ENCODE measurements around the gene SEPHS1.
"Not testable (repeated sequence)": the region's sequence is repeated elsewhere in the genome, so short reads cannot be mapped to it uniquely, and the experiment has no call there.

The SEPHS1 gene

GRCh38 chr10:13360587-13360986 lies 12.5 kb upstream of the SEPHS1 start:
- DNase-seq (ENCODE audit: low read depth in 3 of 3) = no peak

- no peak for DNase-seq (ENCODE audit: low read depth in 3 of 3)
These were observed 8.3 kb upstream of the SEPHS1 start for GRCh38 chr10:13356392-13356791.

GRCh38 chr10:13354783-13355182 lies 6.7 kb upstream of the SEPHS1 start:
- DNase-seq (ENCODE audit: low read depth in 3 of 3) = no peak

- no peak for DNase-seq (ENCODE audit: low read depth in 3 of 3)
These were observed 4.4 kb upstream of the SEPHS1 start for GRCh38 chr10:13352519-13352918.

GRCh38 chr10:13351340-13351915 lies 3.3 kb upstream of the SEPHS1 start:
- DNase-seq (ENCODE audit: low read depth in 3 of 3) = no peak

- peak in 1 of 3 donors; percentile 22 for DNase-seq (ENCODE audit: low read depth in 3 of 3)
These were observed 1.6 kb upstream of the SEPHS1 start for GRCh38 chr10:13349463-13350274.

- peak; percentile 53 to 57 (median 56) for DNase-seq (ENCODE audit: low read depth in 3 of 3)
These were observed 465 bp downstream of the SEPHS1 start for GRCh38 chr10:13347500-13348156.

GRCh38 chr10:13347043-13347499 lies 1.0 kb downstream of the SEPHS1 start:
- DNase-seq (ENCODE audit: low read depth in 3 of 3) = no peak

- no peak for DNase-seq (ENCODE audit: low read depth in 3 of 3)
These were observed 1.6 kb downstream of the SEPHS1 start for GRCh38 chr10:13346283-13347042.

GRCh38 chr10:13340626-13341376 lies 7.3 kb downstream of the SEPHS1 start:
- no peak for DNase-seq (ENCODE audit: low read depth in 3 of 3)

GRCh38 chr10:13340068-13340467 lies 8.0 kb downstream of the SEPHS1 start:
- DNase-seq (ENCODE audit: low read depth in 3 of 3) = no peak

- no peak for DNase-seq (ENCODE audit: low read depth in 3 of 3)
These were observed 9.5 kb downstream of the SEPHS1 start for GRCh38 chr10:13338390-13339110.

- DNase-seq (ENCODE audit: low read depth in 3 of 3) = no peak
These were observed 10.3 kb downstream of the SEPHS1 start for GRCh38 chr10:13337827-13338196.

GRCh38 chr10:13337128-13337826 lies 10.8 kb downstream of the SEPHS1 start:
- DNase-seq (ENCODE audit: low read depth in 3 of 3) = no peak

GRCh38 chr10:13335881-13336280 lies 12.2 kb downstream of the SEPHS1 start:
- DNase-seq (ENCODE audit: low read depth in 3 of 3) = no peak

GRCh38 chr10:13334556-13334955 lies 13.5 kb downstream of the SEPHS1 start:
- DNase-seq (ENCODE audit: low read depth in 3 of 3) = no peak

- DNase-seq (ENCODE audit: low read depth in 3 of 3) = no peak
These were observed 16.4 kb downstream of the SEPHS1 start for GRCh38 chr10:13331646-13332045.

- not testable (repeated sequence) for DNase-seq (ENCODE audit: low read depth in 3 of 3)
These were observed 17.1 kb downstream of the SEPHS1 start for GRCh38 chr10:13330980-13331379.

GRCh38 chr10:13329565-13329964 lies 18.5 kb downstream of the SEPHS1 start:
- DNase-seq (ENCODE audit: low read depth in 3 of 3) = no peak

- DNase-seq (ENCODE audit: low read depth in 3 of 3) = no peak
These were observed 19.5 kb downstream of the SEPHS1 start for GRCh38 chr10:13328613-13329012.
